Measurements from ENCODE around the gene GLB1L2.

The GLB1L2 gene

GRCh38 chr11:134399996-134400395 is 68.2 kb downstream of the GLB1L2 start:
- no peak for TF ChIP-seq CTCF (IDR thresholded peaks at IDR 0.05; ENCODE audit: low read depth, low read length)
- DNase-seq (ENCODE audit: low read depth in 2 of 2) = no peak
- H3K4me3 ChIP-seq (replicated peaks in 1 of 2; ENCODE audit: low read depth in 2 of 2, low read length in 2 of 2) = no peak overlapping the region

GRCh38 chr11:134401825-134402809 is 70.3 kb downstream of the GLB1L2 start:
- TF ChIP-seq CTCF (IDR thresholded peaks at IDR 0.05; ENCODE audit: low read depth, low read length) = no peak
- no peak overlapping the region for H3K4me3 ChIP-seq (replicated peaks in 1 of 2; ENCODE audit: low read depth in 2 of 2, low read length in 2 of 2)
- no peak for DNase-seq (ENCODE audit: low read depth in 2 of 2)

GRCh38 chr11:134402910-134403309 is 71.1 kb downstream of the GLB1L2 start:
- no peak overlapping the region for H3K4me3 ChIP-seq (replicated peaks in 1 of 2; ENCODE audit: low read depth in 2 of 2, low read length in 2 of 2)
- TF ChIP-seq CTCF (IDR thresholded peaks at IDR 0.05; ENCODE audit: low read depth, low read length) = no peak
- no peak for DNase-seq (ENCODE audit: low read depth in 2 of 2)

- TF ChIP-seq CTCF (IDR thresholded peaks at IDR 0.05; ENCODE audit: low read depth, low read length) = no peak
- no peak overlapping the region for H3K4me3 ChIP-seq (replicated peaks in 1 of 2; ENCODE audit: low read depth in 2 of 2, low read length in 2 of 2)
Observed at GRCh38 chr11:134404575-134405341, 73.0 kb downstream of the GLB1L2 start.

GRCh38 chr11:134405436-134405835 is 73.6 kb downstream of the GLB1L2 start:
- no peak overlapping the region for H3K4me3 ChIP-seq (replicated peaks in 1 of 2; ENCODE audit: low read depth in 2 of 2, low read length in 2 of 2)
- no peak for DNase-seq (ENCODE audit: low read depth in 2 of 2)
- no peak for TF ChIP-seq CTCF (IDR thresholded peaks at IDR 0.05; ENCODE audit: low read depth, low read length)

More at GRCh38 chr11:134404575-134405341, 73.0 kb downstream of the GLB1L2 start:
- DNase-seq (ENCODE audit: low read depth in 2 of 2) = no peak

GRCh38 chr11:134405841-134406240 is 74.1 kb downstream of the GLB1L2 start:
- TF ChIP-seq CTCF (IDR thresholded peaks at IDR 0.05; ENCODE audit: low read depth, low read length) = no peak
- DNase-seq (ENCODE audit: low read depth in 2 of 2) = no peak
- H3K4me3 ChIP-seq (replicated peaks in 1 of 2; ENCODE audit: low read depth in 2 of 2, low read length in 2 of 2) = no peak overlapping the region

Data from cardiac fibroblast (primary cell).